DOHH2 (cell line): Measurements from ENCODE around the gene CACNA2D1.

Experiments used
- CTCF ChIP-seq: fragments of 200-600 bp; sonication (generic); IDR thresholded peaks from one replicate; pipeline ENCODE4 v1.5.1; 2014; ENCODE audit warnings: antibody characterized with exemption, mild to moderate bottlenecking, low read depth, low read length; ENCODE audit not compliant: poor library complexity, severe bottlenecking
- EZH2phosphoT487 ChIP-seq: fragments of 200-600 bp; sonication (generic); IDR thresholded peaks from 2 replicates; pipeline ENCODE4 v1.6.1; 2017; ENCODE audit warnings: borderline replicate concordance, mild to moderate bottlenecking, antibody characterized with exemption, low read length, moderate library complexity, mixed read lengths

DNA sequence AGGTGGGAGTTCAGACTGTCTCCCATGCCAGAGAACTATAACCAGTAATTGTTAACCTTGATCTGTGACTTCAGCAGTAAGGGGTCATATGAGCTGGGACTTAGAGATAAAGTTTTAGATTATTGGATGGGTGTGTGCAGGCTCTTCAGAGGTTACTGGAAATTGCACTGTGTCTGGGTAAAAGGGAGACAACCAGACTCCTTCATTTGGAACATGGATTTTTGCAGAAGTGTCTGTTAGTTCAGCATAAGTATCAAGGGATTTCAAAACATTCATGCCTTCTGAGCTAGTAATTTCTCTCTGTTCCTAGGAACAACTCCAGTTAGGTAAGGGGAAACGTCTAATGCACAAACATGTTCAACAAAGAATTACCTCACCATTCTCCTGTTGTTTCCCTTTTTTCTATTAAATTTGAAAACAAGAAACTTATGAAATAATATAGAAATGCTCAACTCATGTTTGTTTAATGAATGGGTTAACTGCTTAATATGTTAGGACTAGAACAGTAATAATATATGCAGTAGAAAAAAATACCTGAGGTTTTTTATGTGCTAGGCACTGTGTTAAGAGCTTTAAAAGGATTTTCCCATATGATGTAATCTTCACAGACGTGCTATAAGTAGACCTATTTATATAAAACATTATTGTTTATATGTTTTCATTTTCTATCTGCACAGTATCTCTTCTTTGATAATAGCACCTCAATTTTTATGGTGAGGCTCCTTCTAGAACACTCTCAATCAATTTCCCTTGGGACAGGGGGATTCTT lies 233.0 kb downstream of the CACNA2D1 start:
- no peak for TF ChIP-seq CTCF
- no peak for TF ChIP-seq EZH2phosphoT487
